ENCODE data around the gene CYB561D1. TPM values are rescaled to one million over a fixed set of nuclear protein-coding genes. Genes with fewer than 3 reads are reported as not detected.

CYB561D1 gene
- total RNA-seq, 2 experiments from 2014 or later: 12.0 to 15.0 TPM

DNA sequence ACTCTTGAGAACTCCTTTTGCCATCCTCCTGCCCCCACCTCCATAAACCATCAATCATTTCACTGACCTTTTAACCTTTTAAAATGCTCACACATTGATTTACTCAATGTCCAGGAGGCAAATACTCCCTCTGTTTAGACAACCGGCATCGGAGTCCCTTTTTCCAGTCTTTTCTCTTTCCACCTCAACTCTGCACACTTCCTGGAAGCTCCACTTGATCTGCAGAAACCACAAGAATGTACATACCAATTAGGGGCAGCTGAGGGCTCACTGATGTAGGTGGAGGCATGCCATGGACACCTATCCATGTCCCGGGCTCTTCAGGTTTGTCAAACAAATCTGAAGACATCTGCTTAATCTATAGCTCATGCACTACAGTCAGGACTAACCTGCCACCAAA, 21.0 kb downstream of the CYB561D1 start:
- H3K27me3 Mint-ChIP-seq: no peaks in the 10 kb centered on the region
- no peaks in the 10 kb centered on the region for H3K27me3 ChIP-seq (ENCODE audit: control insufficient read depth in 1 of 2, insufficient read depth in 2 of 2, low read length in 2 of 2)
- no peak overlapping the region for H3K27ac Mint-ChIP-seq
- no peak overlapping the region for H3K4me3 Mint-ChIP-seq
- peaks cover 6% of the 10 kb centered on the region for H3K36me3 Mint-ChIP-seq (ENCODE audit: low read depth)
- POLR2A ChIA-PET: interaction anchor here (1.2 to 4.8 kb wide), 2 partner anchors 11 to 17 kb away, joined by 4 to 32 read pairs; no protein-coding TSS in a partner anchor
- H3K4me1 Mint-ChIP-seq (ENCODE audit: low read depth): peaks cover 24% of the 10 kb centered on the region
- ATAC-seq (ENCODE audit: poor library complexity) (no peak), DNase-seq (no peak)
- TF ChIP-seq, protein P1, sequence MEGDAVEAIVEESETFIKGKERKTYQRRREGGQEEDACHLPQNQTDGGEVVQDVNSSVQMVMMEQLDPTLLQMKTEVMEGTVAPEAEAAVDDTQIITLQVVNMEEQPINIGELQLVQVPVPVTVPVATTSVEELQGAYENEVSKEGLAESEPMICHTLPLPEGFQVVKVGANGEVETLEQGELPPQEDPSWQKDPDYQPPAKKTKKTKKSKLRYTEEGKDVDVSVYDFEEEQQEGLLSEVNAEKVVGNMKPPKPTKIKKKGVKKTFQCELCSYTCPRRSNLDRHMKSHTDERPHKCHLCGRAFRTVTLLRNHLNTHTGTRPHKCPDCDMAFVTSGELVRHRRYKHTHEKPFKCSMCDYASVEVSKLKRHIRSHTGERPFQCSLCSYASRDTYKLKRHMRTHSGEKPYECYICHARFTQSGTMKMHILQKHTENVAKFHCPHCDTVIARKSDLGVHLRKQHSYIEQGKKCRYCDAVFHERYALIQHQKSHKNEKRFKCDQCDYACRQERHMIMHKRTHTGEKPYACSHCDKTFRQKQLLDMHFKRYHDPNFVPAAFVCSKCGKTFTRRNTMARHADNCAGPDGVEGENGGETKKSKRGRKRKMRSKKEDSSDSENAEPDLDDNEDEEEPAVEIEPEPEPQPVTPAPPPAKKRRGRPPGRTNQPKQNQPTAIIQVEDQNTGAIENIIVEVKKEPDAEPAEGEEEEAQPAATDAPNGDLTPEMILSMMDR (IDR thresholded peaks at IDR 0.05): no peak
- no peak overlapping the region for H3K4me3 ChIP-seq (ENCODE audit: low read length)
- no peaks in the 10 kb centered on the region for H3K9me3 ChIP-seq (ENCODE audit: control insufficient read depth in 1 of 2, insufficient read depth in 1 of 2, low read length in 2 of 2)
- H3K9me3 Mint-ChIP-seq: no peaks in the 10 kb centered on the region
- peaks cover 10% of the 10 kb centered on the region for H3K4me1 ChIP-seq (ENCODE audit: insufficient read depth, low read length)
- intact Hi-C loops (cut with DNase I, micrococcal nuclease): no loop called here
- CTCF ChIA-PET: interaction anchor here (0.8 to 1.8 kb wide), 5 partner anchors 15 to 24 kb away, joined by 4 to 8 read pairs (median 5); partner anchors contain the start of gene CYB561D1
- no peak overlapping the region for H3K27ac ChIP-seq (ENCODE audit: low read depth in 1 of 2, low read length in 2 of 2)
- H3K36me3 ChIP-seq (ENCODE audit: insufficient read depth, low read length): no peaks in the 10 kb centered on the region

DNA sequence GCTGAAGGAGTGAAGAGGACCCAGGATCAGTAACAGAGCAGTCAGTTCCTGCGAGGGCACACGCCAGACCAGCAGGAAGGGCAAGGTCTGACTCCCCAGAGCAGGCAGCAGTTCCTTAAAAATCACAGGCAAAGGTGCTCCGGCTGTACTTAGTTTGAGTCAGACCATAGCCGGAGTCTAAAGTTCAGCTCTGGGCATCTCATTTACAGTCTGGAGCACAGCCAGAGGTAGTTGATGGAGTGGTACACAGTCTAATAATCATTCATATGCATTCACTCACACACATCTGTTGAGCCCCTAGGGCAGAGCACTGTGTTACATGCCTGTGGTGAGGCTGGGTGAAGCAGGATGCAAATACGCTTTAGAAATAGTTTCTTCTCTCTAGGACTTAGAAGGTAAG, 23.0 kb downstream of the CYB561D1 start:
- Mint-ChIP-seq H3K4me1 (ENCODE audit: low read depth) (peaks cover 4% of the 10 kb centered on the region), H3K27me3 (no peaks in the 10 kb centered on the region), H3K9me3 (no peaks in the 10 kb centered on the region), H3K27ac (no peak overlapping the region), H3K4me3 (no peak overlapping the region), H3K36me3 (ENCODE audit: low read depth) (no peaks in the 10 kb centered on the region)
- ChIA-PET CTCF (interaction anchor here (0.6 kb wide), 1 partner anchor 1770 kb away, joined by 4 read pairs; no protein-coding TSS in a partner anchor), POLR2A (interaction anchor here (4.8 kb wide), 1 partner anchor 13 kb away, joined by 32 read pairs; no protein-coding TSS in a partner anchor)
- no peaks in the 10 kb centered on the region for H3K27me3 ChIP-seq (ENCODE audit: control insufficient read depth in 1 of 2, insufficient read depth in 2 of 2, low read length in 2 of 2)
- H3K4me3 ChIP-seq (ENCODE audit: low read length): no peak overlapping the region
- no peak for ATAC-seq (ENCODE audit: poor library complexity)
- TF ChIP-seq, protein P1 (IDR thresholded peaks at IDR 0.05): no peak
- DNase-seq: no peak
- H3K27ac ChIP-seq (ENCODE audit: low read depth in 1 of 2, low read length in 2 of 2): no peak overlapping the region
- intact Hi-C loops (cut with DNase I, micrococcal nuclease): loop anchor here in 1 of 2 experiments (1.0 to 2.0 kb wide), 2 partner anchors 14 to 16 kb away; no protein-coding TSS in a partner anchor
- no peaks in the 10 kb centered on the region for H3K9me3 ChIP-seq (ENCODE audit: control insufficient read depth in 1 of 2, insufficient read depth in 1 of 2, low read length in 2 of 2)
- no peaks in the 10 kb centered on the region for H3K36me3 ChIP-seq (ENCODE audit: insufficient read depth, low read length)
- no peaks in the 10 kb centered on the region for H3K4me1 ChIP-seq (ENCODE audit: insufficient read depth, low read length)

- no peaks in the 10 kb centered on the region for H3K9me3 ChIP-seq (ENCODE audit: control insufficient read depth in 1 of 2, insufficient read depth in 1 of 2, low read length in 2 of 2)
- no peak overlapping the region for H3K4me3 Mint-ChIP-seq
- DNase-seq (no peak), ATAC-seq (ENCODE audit: poor library complexity) (no peak)
- intact Hi-C loops (cut with DNase I, micrococcal nuclease): loop anchor here in 1 of 2 experiments (1.0 to 2.0 kb wide), 2 partner anchors 14 to 17 kb away; no protein-coding TSS in a partner anchor
- no peaks in the 10 kb centered on the region for H3K27me3 Mint-ChIP-seq
- peaks cover 4% of the 10 kb centered on the region for H3K4me1 Mint-ChIP-seq (ENCODE audit: low read depth)
- CTCF ChIA-PET: interaction anchor here (1.1 kb wide), 1 partner anchor 123 kb away, joined by 4 read pairs; no protein-coding TSS in a partner anchor
- no peak overlapping the region for H3K27ac ChIP-seq (ENCODE audit: low read depth in 1 of 2, low read length in 2 of 2)
- H3K4me1 ChIP-seq (ENCODE audit: insufficient read depth, low read length): no peaks in the 10 kb centered on the region
- TF ChIP-seq, protein P1 (IDR thresholded peaks at IDR 0.05): no peak
- H3K27ac Mint-ChIP-seq: no peak overlapping the region
- no peak overlapping the region for H3K4me3 ChIP-seq (ENCODE audit: low read length)
- POLR2A ChIA-PET: interaction anchor here (0.7 kb wide), 1 partner anchor 17 kb away, joined by 3 read pairs; no protein-coding TSS in a partner anchor
- H3K27me3 ChIP-seq (ENCODE audit: control insufficient read depth in 1 of 2, insufficient read depth in 2 of 2, low read length in 2 of 2): no peaks in the 10 kb centered on the region
- no peaks in the 10 kb centered on the region for H3K36me3 ChIP-seq (ENCODE audit: insufficient read depth, low read length)
- no peaks in the 10 kb centered on the region for H3K9me3 Mint-ChIP-seq
- H3K36me3 Mint-ChIP-seq (ENCODE audit: low read depth): no peaks in the 10 kb centered on the region
Measured at GRCh38 chr1:109517337-109517736, 23.4 kb downstream of the CYB561D1 start.
